K562 (cell line): Measurements from ENCODE around the gene LZTR1. TPM values are rescaled to one million over a fixed set of nuclear protein-coding genes. Genes with fewer than 3 reads are reported as not detected.

Experiments used
- ATAC-seq: fragments of 200-7000 bp; cut with Tn5 transposase; 3 replicates; pipeline ENCODE4 v1.9.1; 2020; ENCODE audit warnings: moderate library complexity
- BruUV-seq: library from RNA; stranded (reverse); fragments of 400-500 nt; replicated peaks from 2 replicates; lab custom pipeline; 2021; lab: Mats Ljungman, UMichigan
- CTCF ChIA-PET: fragments of 300-600 bp; formaldehyde crosslinking; extraction: SDS; loops from one replicate; lab custom pipeline; 2021; ENCODE audit warnings: low intra/inter-chr PET ratio; lab: Yijun Ruan, JAX
- POLR2A ChIA-PET: fragments of 300-600, 350-650 bp; sonication (Branson Sonifier 250); formaldehyde crosslinking; extraction: SDS; loops from one replicate; lab custom pipeline; 2021; ENCODE audit warnings: antibody characterized with exemption, inconsistent platforms; lab: Yijun Ruan, JAX
- DNase-seq, 4 experiments: peaks; one replicate each; pipeline versions ENCODE4 v3.0.0 to v3.0.0-alpha.2; 2011 to 2018; ENCODE audit warnings: low spot score in 3 of 4, mixed read lengths in 3 of 4; ENCODE audit errors: extremely low read depth in 1 of 4
- FAIRE-seq: peaks from 2 replicates; lab custom pipeline; 2011; peaks lifted over from hg19 to GRCh38; lab: Jason Lieb, UNC
- H2AFZ ChIP-seq: 2 replicates; pipeline ENCODE4 v1.6.0; 2011; ENCODE audit warnings: low read depth, low read length, control low read depth, inconsistent platforms
- H3K27ac ChIP-seq: fragments of 200-600 bp; 3 replicates; pipeline ENCODE4 v1.8.0; 2011; ENCODE audit warnings: low read depth, mild to moderate bottlenecking, control low read depth, inconsistent platforms, low read length, moderate library complexity, mixed read lengths; ENCODE audit errors: extremely low read depth
- H3K27me3 ChIP-seq, 2 experiments: fragments of 300-600 bp in 1 of 2; 2 replicates in 1 of 2; 3 replicates in 1 of 2; pipeline versions ENCODE4 v1.6.0 to v1.8.0; 2011; ENCODE audit warnings: inconsistent platforms in 2 of 2, low read length in 2 of 2, mild to moderate bottlenecking in 1 of 2, mixed read lengths in 1 of 2, moderate library complexity in 1 of 2; ENCODE audit not compliant: control insufficient read depth in 2 of 2, insufficient read depth in 2 of 2
- H3K36me3 ChIP-seq: fragments of 300-600 bp; 3 replicates; pipeline ENCODE4 v1.8.0; 2011; ENCODE audit warnings: mild to moderate bottlenecking, low read length, inconsistent platforms; ENCODE audit not compliant: control insufficient read depth, insufficient read depth
- H3K4me1 ChIP-seq, 2 experiments: fragments of 200-600 bp in 1 of 2; replicated peaks in 1 of 2; 2 replicates in 1 of 2; 3 replicates in 1 of 2; pipeline versions ENCODE4 v1.5.1 to v1.8.0; 2011; ENCODE audit warnings: inconsistent platforms in 2 of 2, low read length in 2 of 2, mild to moderate bottlenecking in 1 of 2, mixed read lengths in 1 of 2, moderate library complexity in 1 of 2; ENCODE audit not compliant: control insufficient read depth in 2 of 2, insufficient read depth in 2 of 2
- H3K4me2 ChIP-seq: 2 replicates; pipeline ENCODE4 v1.6.1; 2011; ENCODE audit warnings: low read length, control low read depth, inconsistent platforms, mixed read lengths; ENCODE audit not compliant: insufficient read depth
- H3K4me3 ChIP-seq: fragments of 200-600 bp; sonication (generic), shearing (Covaris generic); 2 replicates; pipeline ENCODE4 v1.5.1; 2016; ENCODE audit warnings: control low read depth, inconsistent platforms
- H3K79me2 ChIP-seq: fragments of 200-600 bp; 3 replicates; pipeline ENCODE4 v1.8.0; 2011; ENCODE audit warnings: low read length, inconsistent platforms; ENCODE audit not compliant: control insufficient read depth, insufficient read depth
- H3K9ac ChIP-seq, 2 experiments: 2 replicates each; pipeline versions ENCODE4 v1.6.0 to v1.6.1; 2011; ENCODE audit warnings: low read depth in 2 of 2, low read length in 2 of 2, control low read depth in 1 of 2, inconsistent platforms in 1 of 2, mild to moderate bottlenecking in 1 of 2, mixed read lengths in 1 of 2; ENCODE audit not compliant: insufficient read depth in 1 of 2
- H3K9me1 ChIP-seq: one replicate; pipeline ENCODE4 v1.6.0; 2011; ENCODE audit warnings: inconsistent platforms, mild to moderate bottlenecking, low read length, moderate library complexity; ENCODE audit not compliant: control insufficient read depth, insufficient read depth
- H3K9me3 ChIP-seq: replicated peaks from 2 replicates; pipeline ENCODE4 v1.5.1; 2011; ENCODE audit warnings: low read depth, low read length, inconsistent platforms; ENCODE audit not compliant: control insufficient read depth, insufficient read depth
- H4K20me1 ChIP-seq: replicated peaks from 2 replicates; pipeline ENCODE4 v1.6.1; 2011; ENCODE audit warnings: low read length, inconsistent platforms, mixed read lengths; ENCODE audit not compliant: control insufficient read depth, insufficient read depth
- CREBBP ChIP-seq: IDR thresholded peaks from one replicate; pipeline ENCODE4 v1.6.1; 2012; ENCODE audit warnings: low read depth, mild to moderate bottlenecking, control low read depth, inconsistent platforms, low read length
- HMGN3 ChIP-seq: IDR thresholded peaks from 2 replicates; pipeline ENCODE4 v1.6.1; 2011; ENCODE audit warnings: borderline replicate concordance, low read depth, mild to moderate bottlenecking, mixed read lengths, low read length; ENCODE audit not compliant: insufficient read length; ENCODE audit errors: extremely low read depth
- KLF16 ChIP-seq: IDR thresholded peaks from 2 replicates; pipeline ENCODE4 v1.6.1; 2016; ENCODE audit warnings: antibody characterized with exemption
- NBN ChIP-seq: fragments of 450-650 bp; IDR thresholded peaks from 2 replicates; pipeline ENCODE4 v1.6.1; 2016; ENCODE audit warnings: low read depth, mild to moderate bottlenecking
- NFATC3 ChIP-seq: fragments of 450-650 bp; IDR thresholded peaks from 2 replicates; pipeline ENCODE4 v1.6.1; 2017; ENCODE audit warnings: mild to moderate bottlenecking
- NR2C1 ChIP-seq, 2 experiments: fragments of 450-650 bp; IDR thresholded peaks; 2 replicates each; pipeline ENCODE4 v1.6.1; 2017; ENCODE audit warnings: mild to moderate bottlenecking in 2 of 2, antibody characterized with exemption in 1 of 2, inconsistent platforms in 1 of 2, missing compliant biosample characterization in 1 of 2, missing genetic modification characterization in 1 of 2
- POLR2H ChIP-seq: IDR thresholded peaks from 2 replicates; pipeline ENCODE4 v1.6.1; 2016; ENCODE audit warnings: missing genetic modification characterization, low read depth, mild to moderate bottlenecking, control low read depth, missing compliant biosample characterization, moderate library complexity
- SMAD3 ChIP-seq: fragments of 450-650 bp; formaldehyde crosslinking; conservative IDR thresholded peaks from 2 replicates; pipeline ENCODE4 v1.4.0; 2020; ENCODE audit warnings: mild to moderate bottlenecking
- SNAPC5 ChIP-seq: fragments of 250-450 bp; sonication (Bioruptor Pico); IDR thresholded peaks from 2 replicates; pipeline ENCODE4 v1.8.0; 2021; ENCODE audit warnings: moderate library complexity, mild to moderate bottlenecking, inconsistent platforms
- TRIM24 ChIP-seq, 2 experiments: fragments of 450-650 bp; IDR thresholded peaks; 2 replicates each; pipeline ENCODE4 v1.6.1; 2016
- ZNF143 ChIP-seq: sonication (generic); formaldehyde crosslinking; IDR thresholded peaks from 2 replicates; pipeline ENCODE4 v1.9.0; 2022; ENCODE audit warnings: mild to moderate bottlenecking, missing genetic modification reagents
- ZNF212 ChIP-seq: fragments of 450-650 bp; formaldehyde crosslinking; IDR thresholded peaks from 2 replicates; pipeline ENCODE4 v1.4.0; 2020; ENCODE audit warnings: mild to moderate bottlenecking
- WGBS: fragments of 100-300 bp; shearing (Covaris generic); methylation state at CpG from one replicate; pipeline ENCODE4 v1.1.6; 2016; ENCODE audit warnings: low coverage, mixed read lengths; ENCODE audit not compliant: insufficient coverage; ENCODE audit errors: missing lambda C conversion rate; 5-methylcytosine and 5-hydroxymethylcytosine counted together
- in situ Hi-C: fragments of 300-500 bp; cut with MboI; formaldehyde crosslinking; loops from 4 replicates; pipeline ENCODE4 v1.15.0; 2018; ENCODE audit warnings: inconsistent platforms, mixed read lengths
- intact Hi-C: fragments of 100-400 bp; cut with micrococcal nuclease; formaldehyde crosslinking; loops from 2 replicates; pipeline ENCODE4 v1.14.2; 2022
- polyA plus RNA-seq, 8 experiments: library from polyadenylated mRNA; depleted of rRNA in 4 of 8; stranded (reverse) in 5 of 8; unstranded in 3 of 8; fragments of >200 nt; fragmentation: Nextera tagmentation in 2 of 8; fragmentation: Illumina TruSeq in 1 of 8; extraction: Ambion mirVana in 2 of 8; extraction: Trizol in 1 of 8; gene quantifications; 2 replicates each; pipeline versions ENCODE4 v1.2.1 to v1.2.3, GENCODE V29; 2011 to 2014; ENCODE audit warnings: inconsistent platforms in 1 of 8, missing spikeins in 1 of 8
- total RNA-seq, 7 experiments: library from RNA; depleted of rRNA in 6 of 7; stranded (reverse); fragments of >200 nt in 6 of 7; fragmentation: Illumina TruSeq in 2 of 7; extraction: Trizol in 2 of 7; gene quantifications; 2 replicates each; pipeline versions ENCODE4 v1.2.1 to v1.2.3, GENCODE V29; 2011 to 2021; ENCODE audit warnings: low replicate concordance in 1 of 7
- TF ChIP-seq, protein P1 (sequence below): fragments of 250-450 bp; sonication (Bioruptor Pico); IDR thresholded peaks from 2 replicates; pipeline ENCODE4 v1.4.0; 2020; ENCODE audit warnings: mild to moderate bottlenecking, moderate library complexity

LZTR1 gene
- total and polyA plus RNA-seq, 9 of the 15 experiments (the other 6 are each of a cell fraction or from before 2014, with no cell fraction given) = 2.2 to 135 (median 63.0) TPM

DNA sequence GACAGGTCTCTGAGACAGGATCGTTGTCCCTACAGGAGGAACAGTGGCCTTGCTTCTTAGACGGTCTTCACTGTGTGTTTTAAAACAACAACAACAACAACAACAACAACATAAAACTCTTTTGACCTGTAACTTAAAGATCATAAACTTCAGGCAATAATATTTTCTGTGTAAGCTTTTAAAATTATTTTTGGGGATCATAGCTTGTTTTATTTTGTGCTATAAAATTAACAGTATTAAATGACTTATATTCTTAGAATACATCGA, 28.8 kb upstream of the LZTR1 start (continued):
- TF ChIP-seq, protein P1, sequence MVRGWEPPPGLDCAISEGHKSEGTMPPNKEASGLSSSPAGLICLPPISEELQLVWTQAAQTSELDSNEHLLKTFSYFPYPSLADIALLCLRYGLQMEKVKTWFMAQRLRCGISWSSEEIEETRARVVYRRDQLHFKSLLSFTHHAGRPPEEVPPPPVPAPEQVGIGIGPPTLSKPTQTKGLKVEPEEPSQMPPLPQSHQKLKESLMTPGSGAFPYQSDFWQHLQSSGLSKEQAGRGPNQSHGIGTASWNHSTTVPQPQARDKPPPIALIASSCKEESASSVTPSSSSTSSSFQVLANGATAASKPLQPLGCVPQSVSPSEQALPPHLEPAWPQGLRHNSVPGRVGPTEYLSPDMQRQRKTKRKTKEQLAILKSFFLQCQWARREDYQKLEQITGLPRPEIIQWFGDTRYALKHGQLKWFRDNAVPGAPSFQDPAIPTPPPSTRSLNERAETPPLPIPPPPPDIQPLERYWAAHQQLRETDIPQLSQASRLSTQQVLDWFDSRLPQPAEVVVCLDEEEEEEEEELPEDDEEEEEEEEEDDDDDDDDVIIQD (CRISPR knock-in tag) = no peak
- TF ChIP-seq NFATC3 (0 out of 2 replicates have a peak, but pooled peaks have one; percentile 27), TRIM24 (IDR thresholded peaks at IDR 0.05) (no peak)

- H3K9ac ChIP-seq = peak overlapping the region in 1 of 2 experiments; percentile 1; a peak in 1 of 4 replicates
- peak overlapping the region; percentile 9; the same call in 1 of the 3 replicates for H3K27ac ChIP-seq
- peaks cover 4% of the 10 kb centered on the region for H3K9me1 ChIP-seq
- in situ Hi-C loops (loop anchor here (25.0 kb wide), 1 partner anchor 183 kb away; no protein-coding TSS in a partner anchor), intact Hi-C loops (no loop called here)
- H3K4me2 ChIP-seq = no peak overlapping the region
- peaks cover 43% of the 10 kb centered on the region for H3K79me2 ChIP-seq
- H3K27me3 ChIP-seq = no peaks in the 10 kb centered on the region
- H3K4me1 ChIP-seq = peaks cover 0 to 29% of the 10 kb centered on the region in 2 experiments; a peak in 2 of 5 replicates
- BruUV-seq = no TSS peak
- ATAC-seq (peak; percentile 35), FAIRE-seq (no peak), DNase-seq (no peak)
- H3K9me3 ChIP-seq = no peaks in the 10 kb centered on the region
- no peak overlapping the region for H3K4me3 ChIP-seq
- peaks cover 60% of the 10 kb centered on the region for H4K20me1 ChIP-seq
- no peak overlapping the region for H2AFZ ChIP-seq
- ChIA-PET CTCF (interaction anchor here (0.7 kb wide), 1 partner anchor 69 kb away, joined by 3 read pairs; no protein-coding TSS in a partner anchor), POLR2A (interaction anchor here (0.6 to 64.4 kb wide), 14 partner anchors 7 to 302 kb away, joined by 3 to 1556 read pairs (median 8); partner anchors contain the start of genes AIFM3, CRKL and LZTR1)
- H3K36me3 ChIP-seq = peaks cover 56% of the 10 kb centered on the region
- WGBS = 89% methylated on average over 8 of the region's 8 CpGs
- no peak for TF ChIP-seq ZNF212 (CRISPR knock-in tag)
- no peak for TF ChIP-seq HMGN3
- TF ChIP-seq SMAD3 (CRISPR knock-in tag) = no peak
- TF ChIP-seq SNAPC5 (CRISPR knock-in tag) = peak; percentile 36; the same call in 1 of the 2 replicates
- no peak for TF ChIP-seq NR2C1 (IDR thresholded peaks at IDR 0.05)
- TF ChIP-seq NR2C1 (tag; IDR thresholded peaks at IDR 0.05) = peak; percentile 35
- no peak for TF ChIP-seq CREBBP
- TF ChIP-seq ZNF143 (CRISPR knock-in tag) = peak; percentile 35; the same call in 1 of the 2 replicates
- no peak for TF ChIP-seq NBN
- TF ChIP-seq KLF16 = no peak
- TF ChIP-seq POLR2H (tag) = peak; percentile 47; the same call in 1 of the 2 replicates
These were observed 28.2 kb upstream of the LZTR1 start for GRCh38 chr22:20953668-20954500.
